Pons (tissue), 1 donor: Measurements from ENCODE around the gene ZNF700.
"Not testable (repeated sequence)": the region's sequence is repeated elsewhere in the genome, so short reads cannot be mapped to it uniquely, and the experiment has no call there.

Experiments used
- DNase-seq: peaks from one replicate; pipeline ENCODE4 v3.0.0-alpha.2; 2016; ENCODE audit warnings: low spot score

Gene ZNF700

GRCh38 chr19:11989112-11989456 lies 64.2 kb downstream of the ZNF700 start:
- DNase-seq = no peak

GRCh38 chr19:11991921-11992320 lies 67.0 kb downstream of the ZNF700 start:
- not testable (repeated sequence) for DNase-seq

GRCh38 chr19:11995174-11995573 lies 70.3 kb downstream of the ZNF700 start:
- no peak for DNase-seq
